Measurements from ENCODE around the gene NAT9.
A peak's percentile ranks its signal among the peaks of the same experiment; 100 is the strongest.

NAT9 gene

GRCh38 chr17:74728702-74729075, 47.5 kb downstream of the NAT9 start:
- TF ChIP-seq TAF1 (IDR thresholded peaks at IDR 0.05; ENCODE audit: low read depth, low read length): no peak
- no peak for TF ChIP-seq PAX5 (IDR thresholded peaks at IDR 0.05; ENCODE audit: insufficient read depth, low read length, severe bottlenecking)
- TF ChIP-seq POLR2A (IDR thresholded peaks at IDR 0.05; ENCODE audit: low read depth, low read length): no peak
- TF ChIP-seq POU2F2 (IDR thresholded peaks at IDR 0.05; ENCODE audit: low read depth, low read length): no peak
- no peak for TF ChIP-seq POLR2AphosphoS5 (IDR thresholded peaks at IDR 0.05; ENCODE audit: low read depth, low read length)
- TF ChIP-seq SPI1 (IDR thresholded peaks at IDR 0.05; ENCODE audit: low read depth, low read length): no peak
- DNase-seq (ENCODE audit: insufficient read length, low spot score): no peak
- FAIRE-seq: peak; percentile 90

DNA sequence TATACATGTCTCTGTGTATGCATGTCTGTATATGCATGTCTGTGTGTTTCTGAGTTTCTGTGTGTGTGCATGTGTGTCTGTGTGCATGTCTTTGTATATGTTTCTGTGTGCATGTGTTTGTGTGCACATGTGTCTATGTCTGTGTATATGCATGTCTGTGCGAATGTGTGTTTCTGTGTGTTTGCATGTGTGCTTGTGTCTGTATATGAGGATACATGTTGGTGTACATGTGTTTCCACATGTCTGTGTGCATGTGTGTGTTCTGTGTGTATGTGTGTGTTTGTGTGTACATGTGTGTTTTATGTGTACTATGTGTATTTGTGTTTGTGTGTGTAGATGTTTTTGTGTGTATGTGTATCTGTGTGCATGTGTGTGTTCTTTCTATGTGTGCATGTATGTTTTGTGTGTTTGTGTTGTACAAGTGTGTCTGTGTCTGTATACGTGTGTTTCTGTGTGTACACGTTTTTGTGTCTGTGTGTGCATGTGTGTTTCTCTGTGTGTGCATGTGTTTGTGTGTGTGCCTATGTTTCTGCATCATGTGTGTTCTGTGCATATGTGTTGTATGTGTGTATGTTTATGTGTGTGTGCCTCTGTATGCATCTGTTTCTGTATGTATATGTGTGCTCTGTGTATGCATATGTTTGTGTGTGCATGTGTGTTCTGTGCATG, 48.0 kb downstream of the NAT9 start:
- DNase-seq (ENCODE audit: insufficient read length, low spot score) (no peak), FAIRE-seq (peak; percentile 83)
- no peak for TF ChIP-seq POLR2AphosphoS5 (IDR thresholded peaks at IDR 0.05; ENCODE audit: low read depth, low read length)
- no peak for TF ChIP-seq TAF1 (IDR thresholded peaks at IDR 0.05; ENCODE audit: low read depth, low read length)
- no peak for TF ChIP-seq POU2F2 (IDR thresholded peaks at IDR 0.05; ENCODE audit: low read depth, low read length)
- no peak for TF ChIP-seq POLR2A (IDR thresholded peaks at IDR 0.05; ENCODE audit: low read depth, low read length)
- TF ChIP-seq PAX5 (IDR thresholded peaks at IDR 0.05; ENCODE audit: insufficient read depth, low read length, severe bottlenecking): no peak
- TF ChIP-seq SPI1 (IDR thresholded peaks at IDR 0.05; ENCODE audit: low read depth, low read length): no peak

DNA sequence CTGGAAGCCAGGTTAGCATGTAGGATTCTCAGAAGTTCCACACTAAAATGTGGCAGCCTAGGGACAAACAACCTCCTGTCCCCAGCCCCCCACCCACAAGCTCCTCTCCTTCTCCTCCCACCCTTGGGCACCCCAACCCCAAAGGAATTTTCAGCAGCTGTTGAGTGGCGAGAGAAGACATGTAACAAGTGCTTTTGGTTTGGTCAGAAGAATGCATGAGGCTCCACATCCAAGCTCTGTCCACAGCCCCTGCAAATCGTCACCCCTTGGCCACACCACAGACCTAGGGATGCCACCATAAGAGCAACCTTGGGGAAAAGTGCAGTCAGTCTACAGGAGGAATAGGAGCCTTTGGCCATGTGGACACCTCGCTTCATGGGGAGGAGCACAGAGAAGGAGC, 51.0 kb downstream of the NAT9 start:
- DNase-seq (ENCODE audit: insufficient read length, low spot score) (no peak), FAIRE-seq (no peak)
- TF ChIP-seq POLR2A (IDR thresholded peaks at IDR 0.05; ENCODE audit: low read depth, low read length): no peak
- no peak for TF ChIP-seq PAX5 (IDR thresholded peaks at IDR 0.05; ENCODE audit: insufficient read depth, low read length, severe bottlenecking)
- no peak for TF ChIP-seq TAF1 (IDR thresholded peaks at IDR 0.05; ENCODE audit: low read depth, low read length)
- no peak for TF ChIP-seq SPI1 (IDR thresholded peaks at IDR 0.05; ENCODE audit: low read depth, low read length)
- TF ChIP-seq POU2F2 (IDR thresholded peaks at IDR 0.05; ENCODE audit: low read depth, low read length): no peak
- no peak for TF ChIP-seq POLR2AphosphoS5 (IDR thresholded peaks at IDR 0.05; ENCODE audit: low read depth, low read length)

DNA sequence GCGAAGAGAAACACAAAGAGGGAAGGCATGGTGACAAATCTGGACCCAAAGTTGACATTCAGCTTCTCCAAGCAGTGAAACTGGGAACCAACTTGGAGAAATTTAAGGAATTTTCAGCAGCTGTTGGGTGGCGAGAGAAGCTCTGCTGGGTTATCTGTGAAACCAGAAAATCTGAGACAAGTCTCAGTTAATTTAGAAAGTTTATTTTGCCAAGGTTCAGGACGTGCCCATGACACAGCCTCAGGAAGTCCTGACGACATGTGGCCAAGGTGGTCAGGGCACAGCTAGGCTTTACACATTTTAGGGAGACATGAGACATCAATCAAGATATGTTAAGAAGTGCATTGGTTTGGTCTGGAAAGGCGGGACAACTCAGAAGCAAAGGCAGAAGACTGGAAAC, 52.3 kb downstream of the NAT9 start:
- TF ChIP-seq POLR2AphosphoS5 (IDR thresholded peaks at IDR 0.05; ENCODE audit: low read depth, low read length) (no peak), POLR2A (IDR thresholded peaks at IDR 0.05; ENCODE audit: low read depth, low read length) (no peak)

GRCh38 chr17:74722782-74723181, 53.4 kb downstream of the NAT9 start:
- TF ChIP-seq PAX5 (IDR thresholded peaks at IDR 0.05; ENCODE audit: insufficient read depth, low read length, severe bottlenecking) (no peak), TAF1 (IDR thresholded peaks at IDR 0.05; ENCODE audit: low read depth, low read length) (no peak), POU2F2 (IDR thresholded peaks at IDR 0.05; ENCODE audit: low read depth, low read length) (no peak), SPI1 (IDR thresholded peaks at IDR 0.05; ENCODE audit: low read depth, low read length) (no peak), POLR2A (IDR thresholded peaks at IDR 0.05; ENCODE audit: low read depth, low read length) (no peak), POLR2AphosphoS5 (IDR thresholded peaks at IDR 0.05; ENCODE audit: low read depth, low read length) (no peak)
- DNase-seq (ENCODE audit: insufficient read length, low spot score) (no peak), FAIRE-seq (no peak)

More for the DNA sequence above, 52.3 kb downstream of the NAT9 start:
- no peak for DNase-seq (ENCODE audit: insufficient read length, low spot score)
- no peak for FAIRE-seq

Data from GM12891 (cell line).